HEK293 (cell line): ENCODE results near the gene MYOF.
A peak's percentile ranks its signal among the peaks of the same experiment; 100 is the strongest.

ENCODE experiments used
- CTCF ChIA-PET: fragments of 350-600 bp; formaldehyde crosslinking; extraction: SDS; loops from one replicate; lab custom pipeline; 2021; ENCODE audit warnings: antibody characterized with exemption; lab: Yijun Ruan, JAX
- POLR2A ChIA-PET: fragments of 300-600 bp; formaldehyde crosslinking; extraction: SDS; loops from one replicate; lab custom pipeline; 2020; ENCODE audit warnings: antibody characterized with exemption, inconsistent platforms; lab: Yijun Ruan, JAX
- H3K27ac ChIP-seq: fragments of 200-500 bp; sonication (Bioruptor generic); 2 replicates; pipeline ENCODE4 v1.5.1; 2014; ENCODE audit warnings: low read depth, low read length, control low read depth, inconsistent platforms; ENCODE audit errors: extremely low read depth
- H3K36me3 ChIP-seq, 2 experiments: fragments of 200-500 bp in 1 of 2; sonication (Bioruptor generic) in 1 of 2; 1 replicate in 1 of 2; 2 replicates in 1 of 2; pipeline ENCODE4 v1.5.1; 2014 to 2017; ENCODE audit warnings: inconsistent platforms in 2 of 2, low read length in 2 of 2; ENCODE audit not compliant: control insufficient read depth in 2 of 2, insufficient read depth in 1 of 2
- H3K4me1 ChIP-seq: fragments of 200-500 bp; sonication (Bioruptor generic); 2 replicates; pipeline ENCODE4 v1.5.1; 2014; ENCODE audit warnings: mild to moderate bottlenecking, low read length, inconsistent platforms; ENCODE audit not compliant: control insufficient read depth, insufficient read depth
- H3K4me3 ChIP-seq: 2 replicates; pipeline ENCODE4 v1.5.1; 2011; ENCODE audit warnings: low read depth, mild to moderate bottlenecking, control low read depth, low read length, moderate library complexity
- H3K9me3 ChIP-seq: fragments of 200-500 bp; sonication (Bioruptor generic); 2 replicates; pipeline ENCODE4 v1.5.1; 2014; ENCODE audit warnings: low read depth, low read length, inconsistent platforms; ENCODE audit not compliant: control insufficient read depth, insufficient read depth
- PRDM6 ChIP-seq: fragments of 450-650 bp; formaldehyde crosslinking; IDR thresholded peaks from 2 replicates; pipeline ENCODE4 v1.5.1; 2017; ENCODE audit warnings: missing biosample characterization, missing genetic modification characterization
- SP3 ChIP-seq: fragments of 450-650 bp; formaldehyde crosslinking; IDR thresholded peaks from 2 replicates; pipeline ENCODE4 v1.5.1; 2016; ENCODE audit warnings: missing biosample characterization, missing genetic modification characterization
- YY1 ChIP-seq: fragments of 450-650 bp; formaldehyde crosslinking; IDR thresholded peaks from 2 replicates; pipeline ENCODE4 v1.5.1; 2018; ENCODE audit warnings: missing biosample characterization, missing genetic modification characterization
- ZNF174 ChIP-seq: fragments of 450-650 bp; formaldehyde crosslinking; IDR thresholded peaks from 2 replicates; pipeline ENCODE4 v1.5.0; 2017; ENCODE audit warnings: missing biosample characterization, mild to moderate bottlenecking, missing genetic modification characterization
- ZNF24 ChIP-seq: fragments of 450-650 bp; formaldehyde crosslinking; IDR thresholded peaks from 2 replicates; pipeline ENCODE4 v1.5.1; 2016; ENCODE audit warnings: missing biosample characterization, missing genetic modification characterization
- ZNF311 ChIP-seq: fragments of 450-650 bp; formaldehyde crosslinking; IDR thresholded peaks from 2 replicates; pipeline ENCODE4 v1.5.1; 2017; ENCODE audit warnings: missing biosample characterization, missing genetic modification characterization, borderline replicate concordance
- ZNF324 ChIP-seq: fragments of 450-650 bp; formaldehyde crosslinking; IDR thresholded peaks from 2 replicates; pipeline ENCODE4 v1.5.1; 2016; ENCODE audit warnings: missing biosample characterization, missing genetic modification characterization
- ZNF514 ChIP-seq: fragments of 450-650 bp; formaldehyde crosslinking; IDR thresholded peaks from 2 replicates; pipeline ENCODE4 v1.5.1; 2016; ENCODE audit warnings: missing biosample characterization, missing genetic modification characterization
- ZNF580 ChIP-seq: fragments of 450-650 bp; formaldehyde crosslinking; IDR thresholded peaks from 2 replicates; pipeline ENCODE4 v1.5.1; 2016; ENCODE audit warnings: missing biosample characterization, missing genetic modification characterization
- ZNF664 ChIP-seq: fragments of 450-650 bp; formaldehyde crosslinking; IDR thresholded peaks from 2 replicates; pipeline ENCODE4 v1.5.1; 2016; ENCODE audit warnings: missing biosample characterization, missing genetic modification characterization
- ZNF692 ChIP-seq: fragments of 450-650 bp; formaldehyde crosslinking; IDR thresholded peaks from 2 replicates; pipeline ENCODE4 v1.5.1; 2016; ENCODE audit warnings: missing biosample characterization, missing genetic modification characterization
- ZNF704 ChIP-seq: fragments of 450-650 bp; formaldehyde crosslinking; IDR thresholded peaks from 2 replicates; pipeline ENCODE4 v1.5.1; 2016; ENCODE audit warnings: missing biosample characterization, missing genetic modification characterization
- TF ChIP-seq, protein P1 (sequence below): fragments of 450-650 bp; formaldehyde crosslinking; conservative IDR thresholded peaks from 2 replicates; pipeline ENCODE4 v1.5.1; 2016; ENCODE audit warnings: low read depth, missing biosample characterization, missing genetic modification characterization

MYOF gene

DNA sequence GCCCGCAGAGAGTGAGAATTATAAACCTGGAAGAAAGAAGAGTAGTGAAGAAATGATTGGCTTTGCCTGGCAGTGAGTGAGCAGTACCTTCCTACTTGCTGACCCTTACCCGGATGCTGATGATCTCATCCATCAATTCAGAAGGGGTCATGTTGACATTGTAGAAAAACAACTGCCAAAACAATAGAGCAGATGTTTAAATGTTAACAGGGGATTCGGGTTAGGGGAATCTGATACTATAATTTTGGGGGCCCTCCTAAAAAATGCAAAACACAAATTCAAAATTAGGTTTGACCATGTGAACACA, 78.1 kb downstream of the MYOF start:
- TF ChIP-seq ZNF704 (tag by site-specific recombination) (no peak), ZNF24 (tag by site-specific recombination) (peak; percentile 67), ZNF311 (tag by site-specific recombination) (no peak), SP3 (tag by site-specific recombination) (no peak), ZNF514 (tag by site-specific recombination) (no peak), ZNF174 (tag by site-specific recombination) (no peak), ZNF692 (tag by site-specific recombination) (no peak), ZNF324 (tag by site-specific recombination) (no peak), YY1 (tag by site-specific recombination) (no peak)
- TF ChIP-seq, protein P1, sequence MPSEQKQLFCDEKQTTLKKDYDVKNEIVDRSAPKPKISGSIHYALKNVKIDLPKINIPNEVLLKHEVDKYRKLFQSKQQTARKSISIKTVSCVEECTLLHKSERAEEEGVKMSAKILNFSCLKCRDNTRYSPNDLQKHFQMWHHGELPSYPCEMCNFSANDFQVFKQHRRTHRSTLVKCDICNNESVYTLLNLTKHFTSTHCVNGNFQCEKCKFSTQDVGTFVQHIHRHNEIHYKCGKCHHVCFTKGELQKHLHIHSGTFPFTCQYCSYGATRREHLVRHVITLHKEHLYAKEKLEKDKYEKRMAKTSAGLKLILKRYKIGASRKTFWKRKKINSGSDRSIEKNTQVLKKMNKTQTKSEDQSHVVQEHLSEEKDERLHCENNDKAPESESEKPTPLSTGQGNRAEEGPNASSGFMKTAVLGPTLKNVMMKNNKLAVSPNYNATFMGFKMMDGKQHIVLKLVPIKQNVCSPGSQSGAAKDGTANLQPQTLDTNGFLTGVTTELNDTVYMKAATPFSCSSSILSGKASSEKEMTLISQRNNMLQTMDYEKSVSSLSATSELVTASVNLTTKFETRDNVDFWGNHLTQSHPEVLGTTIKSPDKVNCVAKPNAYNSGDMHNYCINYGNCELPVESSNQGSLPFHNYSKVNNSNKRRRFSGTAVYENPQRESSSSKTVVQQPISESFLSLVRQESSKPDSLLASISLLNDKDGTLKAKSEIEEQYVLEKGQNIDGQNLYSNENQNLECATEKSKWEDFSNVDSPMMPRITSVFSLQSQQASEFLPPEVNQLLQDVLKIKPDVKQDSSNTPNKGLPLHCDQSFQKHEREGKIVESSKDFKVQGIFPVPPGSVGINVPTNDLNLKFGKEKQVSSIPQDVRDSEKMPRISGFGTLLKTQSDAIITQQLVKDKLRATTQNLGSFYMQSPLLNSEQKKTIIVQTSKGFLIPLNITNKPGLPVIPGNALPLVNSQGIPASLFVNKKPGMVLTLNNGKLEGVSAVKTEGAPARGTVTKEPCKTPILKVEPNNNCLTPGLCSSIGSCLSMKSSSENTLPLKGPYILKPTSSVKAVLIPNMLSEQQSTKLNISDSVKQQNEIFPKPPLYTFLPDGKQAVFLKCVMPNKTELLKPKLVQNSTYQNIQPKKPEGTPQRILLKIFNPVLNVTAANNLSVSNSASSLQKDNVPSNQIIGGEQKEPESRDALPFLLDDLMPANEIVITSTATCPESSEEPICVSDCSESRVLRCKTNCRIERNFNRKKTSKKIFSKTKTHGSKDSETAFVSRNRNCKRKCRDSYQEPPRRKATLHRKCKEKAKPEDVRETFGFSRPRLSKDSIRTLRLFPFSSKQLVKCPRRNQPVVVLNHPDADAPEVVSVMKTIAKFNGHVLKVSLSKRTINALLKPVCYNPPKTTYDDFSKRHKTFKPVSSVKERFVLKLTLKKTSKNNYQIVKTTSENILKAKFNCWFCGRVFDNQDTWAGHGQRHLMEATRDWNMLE (tag by site-specific recombination): 0 out of 2 replicates have a peak, but pooled peaks have one; percentile 24
- 0 out of 2 replicates have a peak, but pooled peaks cover 4% of the 10 kb centered on the region for H3K4me1 ChIP-seq
- no peak overlapping the region for H3K4me3 ChIP-seq
- H3K36me3 ChIP-seq: no peaks in the 10 kb centered on the region
- H3K27ac ChIP-seq: no peak overlapping the region
- ChIA-PET CTCF (interaction anchor here (0.7 to 3.1 kb wide), 5 partner anchors 13 to 78 kb away, joined by 3 to 15 read pairs (median 5); partner anchors contain the start of gene MYOF), POLR2A (no interaction called here)
- H3K9me3 ChIP-seq: no peaks in the 10 kb centered on the region

DNA sequence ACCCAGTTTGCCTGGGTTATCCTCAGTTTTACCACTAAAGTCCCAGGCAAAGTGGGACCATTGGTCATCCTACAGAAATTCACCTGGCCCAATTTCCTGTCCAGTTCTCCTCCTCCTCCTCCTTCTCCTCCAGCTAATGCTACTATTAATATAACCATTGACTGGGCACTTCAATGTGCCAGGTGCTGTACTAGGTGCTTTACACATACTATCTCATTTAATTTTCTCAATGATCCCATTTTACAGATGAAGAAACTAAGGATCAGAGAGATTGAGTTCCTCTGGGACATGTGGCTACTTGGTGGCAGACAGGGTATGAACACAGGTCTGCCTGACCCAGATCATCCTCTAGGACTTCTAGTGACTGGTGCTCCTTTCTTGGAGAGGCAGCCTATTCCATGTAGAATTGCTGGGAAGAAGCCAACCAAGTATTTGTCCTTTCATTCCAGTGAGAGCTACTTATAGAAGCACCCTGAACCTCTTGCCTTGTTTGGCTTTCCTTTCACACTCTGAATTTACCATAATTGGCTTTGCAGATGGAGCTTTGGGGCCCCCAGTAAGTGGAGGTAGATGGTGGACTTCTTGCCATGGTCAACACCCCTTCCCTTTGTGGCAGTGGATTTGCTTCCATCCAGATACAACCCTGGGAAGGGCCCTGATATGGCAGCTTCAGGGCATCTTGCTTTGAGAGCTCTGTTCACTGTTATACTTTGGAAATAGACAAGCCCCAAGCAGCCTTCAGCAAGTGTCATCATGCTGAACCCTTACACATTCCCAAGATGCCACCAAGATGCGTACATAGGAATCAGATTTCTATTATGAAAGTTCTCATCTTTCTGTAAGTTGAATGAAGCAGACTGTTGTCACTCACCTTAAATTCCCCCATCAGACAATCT, 78.7 kb downstream of the MYOF start:
- TF ChIP-seq ZNF580 (tag by site-specific recombination): 0 out of 2 replicates have a peak, but pooled peaks have one; percentile 47
- no peak for TF ChIP-seq PRDM6
- peak; percentile 95 for TF ChIP-seq ZNF664 (tag by site-specific recombination)
- TF ChIP-seq, all 188 proteins: peak for 2
- H3K4me3 ChIP-seq: no peak overlapping the region
- 0 out of 2 replicates have a peak, but pooled peaks cover 4% of the 10 kb centered on the region for H3K4me1 ChIP-seq
- no peaks in the 10 kb centered on the region for H3K9me3 ChIP-seq
- H3K27ac ChIP-seq: no peak overlapping the region
- POLR2A ChIA-PET: no interaction called here
- CTCF ChIA-PET: interaction anchor here (2.5 to 3.1 kb wide), 2 partner anchors 27 to 79 kb away, joined by 12 to 15 read pairs; partner anchors contain the start of gene MYOF
- no peaks in the 10 kb centered on the region for H3K36me3 ChIP-seq
